DMS53 (cell line): ENCODE results near the gene KLHDC7B.

Experiments used
- DNase-seq: peaks from one replicate; lab custom pipeline; 2025; lab: John Stamatoyannopoulos, UW

KLHDC7B gene

GRCh38 chr22:50548040-50548920 lies 2.6 kb downstream of the KLHDC7B start:
- peak; percentile 44 for DNase-seq

GRCh38 chr22:50548921-50549790 lies 3.5 kb downstream of the KLHDC7B start:
- no peak for DNase-seq

- DNase-seq: no peak
Measured at GRCh38 chr22:50550395-50550794, 4.7 kb downstream of the KLHDC7B start.

- DNase-seq: no peak
Measured at GRCh38 chr22:50551160-50551752, 5.6 kb downstream of the KLHDC7B start.

GRCh38 chr22:50553310-50553709 lies 7.6 kb downstream of the KLHDC7B start:
- no peak for DNase-seq

- DNase-seq: no peak
Measured at GRCh38 chr22:50556703-50557102, 11.0 kb downstream of the KLHDC7B start.

GRCh38 chr22:50560034-50560433 lies 14.3 kb downstream of the KLHDC7B start:
- DNase-seq: no peak

- DNase-seq: no peak
Measured at GRCh38 chr22:50561401-50562358, 16.0 kb downstream of the KLHDC7B start.

GRCh38 chr22:50562523-50563412 lies 17.1 kb downstream of the KLHDC7B start, which contains the start of gene SYCE3:
Gene SYCE3, minus strand, starts transcription at chr22:50562919. Its CDS starts 6,514 bp downstream, at chr22:50556405.
- DNase-seq: peak; percentile 98

- DNase-seq: no peak
Measured at GRCh38 chr22:50563413-50564160, 17.9 kb downstream of the KLHDC7B start.

- no peak for DNase-seq
Measured at GRCh38 chr22:50564289-50564688, 18.6 kb downstream of the KLHDC7B start.

GRCh38 chr22:50567721-50568252 lies 22.1 kb downstream of the KLHDC7B start:
- DNase-seq: no peak

- peak; percentile 58 for DNase-seq
Measured at GRCh38 chr22:50568626-50569025, 22.9 kb downstream of the KLHDC7B start.

GRCh38 chr22:50569041-50569459 lies 23.4 kb downstream of the KLHDC7B start:
- peak; percentile 40 for DNase-seq

- no peak for DNase-seq
Measured at GRCh38 chr22:50569896-50570535, 24.3 kb downstream of the KLHDC7B start.

- no peak for DNase-seq
Measured at GRCh38 chr22:50570861-50571260, 25.2 kb downstream of the KLHDC7B start.

GRCh38 chr22:50571264-50572175 lies 25.8 kb downstream of the KLHDC7B start:
- DNase-seq: no peak
